ENCODE results near the gene SAP30BP. TPM values are rescaled to one million over a fixed set of nuclear protein-coding genes. Genes with fewer than 3 reads are reported as not detected.

The SAP30BP gene
- total RNA-seq, 1 donor from 2014 or later = 75.8 TPM

GRCh38 chr17:75664099-75664549 lies 3.0 kb upstream of the SAP30BP start:
- Histone ChIP-seq H3K4me3 (no peak overlapping the region), H3K9ac (no peak overlapping the region), H3K4me2 (no peak overlapping the region), H3K4me1 (peaks cover 15% of the 10 kb centered on the region), H3K36me3 (no peaks in the 10 kb centered on the region), H2AFZ (replicated peaks) (no peak overlapping the region), H3F3A (ENCODE audit: low read depth) (peaks cover 8% of the 10 kb centered on the region), H3K79me2 (ENCODE audit: low read depth) (peaks cover 40% of the 10 kb centered on the region), H4K20me1 (ENCODE audit: low read depth) (no peaks in the 10 kb centered on the region), H3K27ac (no peak overlapping the region), H3K9me3 (ENCODE audit: low read depth) (no peaks in the 10 kb centered on the region), H3K27me3 (no peaks in the 10 kb centered on the region)
- DNase-seq (ENCODE audit: low spot score) = no peak
- Mint-ChIP-seq H3K4me1 (peaks cover 19% of the 10 kb centered on the region), H3K36me3 (peaks cover 5% of the 10 kb centered on the region), H3K4me3 (no peak overlapping the region), H3K9me3 (no peaks in the 10 kb centered on the region), H3K27ac (no peak overlapping the region), H3K27me3 (ENCODE audit: insufficient read depth, low read depth) (no peaks in the 10 kb centered on the region)
- TF ChIP-seq EZH2phosphoT487 (IDR thresholded peaks at IDR 0.05) = no peak
- no peak for TF ChIP-seq CTCF (IDR thresholded peaks at IDR 0.05)
- TF ChIP-seq EZH2 (IDR thresholded peaks at IDR 0.05) = no peak

- peaks cover 58% of the 10 kb centered on the region for H3K79me2 ChIP-seq (ENCODE audit: low read depth)
- Mint-ChIP-seq H3K27me3 (ENCODE audit: insufficient read depth, low read depth) (no peaks in the 10 kb centered on the region), H3K27ac (no peak overlapping the region), H3K4me3 (no peak overlapping the region), H3K4me1 (peaks cover 19% of the 10 kb centered on the region), H3K36me3 (peaks cover 7% of the 10 kb centered on the region), H3K9me3 (no peaks in the 10 kb centered on the region)
- no peak for TF ChIP-seq EZH2 (IDR thresholded peaks at IDR 0.05)
- TF ChIP-seq CTCF (IDR thresholded peaks at IDR 0.05) = no peak
- TF ChIP-seq EZH2phosphoT487 (IDR thresholded peaks at IDR 0.05) = no peak
- DNase-seq (ENCODE audit: low spot score) = no peak
- peak overlapping the region; percentile 78 for H3K9ac ChIP-seq
- peaks cover 15% of the 10 kb centered on the region for H3K4me1 ChIP-seq
- H3F3A ChIP-seq (ENCODE audit: low read depth) = peaks cover 14% of the 10 kb centered on the region
- H3K9me3 ChIP-seq (ENCODE audit: low read depth) = no peaks in the 10 kb centered on the region
- no peak overlapping the region for H2AFZ ChIP-seq (replicated peaks)
- H3K36me3 ChIP-seq = peaks cover 6% of the 10 kb centered on the region
- H3K4me3 ChIP-seq = peak overlapping the region; percentile 98
- no peaks in the 10 kb centered on the region for H4K20me1 ChIP-seq (ENCODE audit: low read depth)
- peak overlapping the region; percentile 72 for H3K4me2 ChIP-seq
- no peak overlapping the region for H3K27ac ChIP-seq
- no peaks in the 10 kb centered on the region for H3K27me3 ChIP-seq
Observed at GRCh38 chr17:75665981-75666380, 1.2 kb upstream of the SAP30BP start.

- no peaks in the 10 kb centered on the region for H3K9me3 ChIP-seq (ENCODE audit: low read depth)
- H3K36me3 ChIP-seq = peaks cover 11% of the 10 kb centered on the region
- H3K27ac ChIP-seq = no peak overlapping the region
- peak overlapping the region; percentile 98 for H3K4me3 ChIP-seq
- H4K20me1 ChIP-seq (ENCODE audit: low read depth) = no peaks in the 10 kb centered on the region
- peaks cover 2% of the 10 kb centered on the region for H3K36me3 Mint-ChIP-seq
- H3K4me3 Mint-ChIP-seq = no peak overlapping the region
- peaks cover 14% of the 10 kb centered on the region for H3F3A ChIP-seq (ENCODE audit: low read depth)
- peak overlapping the region; percentile 96 for H3K9ac ChIP-seq
- peaks cover 19% of the 10 kb centered on the region for H3K4me1 Mint-ChIP-seq
- peaks cover 71% of the 10 kb centered on the region for H3K79me2 ChIP-seq (ENCODE audit: low read depth)
- no peaks in the 10 kb centered on the region for H3K27me3 ChIP-seq
- peaks cover 15% of the 10 kb centered on the region for H3K4me1 ChIP-seq
- H3K27me3 Mint-ChIP-seq (ENCODE audit: insufficient read depth, low read depth) = no peaks in the 10 kb centered on the region
- TF ChIP-seq CTCF (IDR thresholded peaks at IDR 0.05) (no peak), EZH2 (IDR thresholded peaks at IDR 0.05) (no peak), EZH2phosphoT487 (IDR thresholded peaks at IDR 0.05) (no peak)
- no peaks in the 10 kb centered on the region for H3K9me3 Mint-ChIP-seq
- H2AFZ ChIP-seq (replicated peaks) = no peak overlapping the region
- DNase-seq (ENCODE audit: low spot score) = no peak
- peak overlapping the region; percentile 96 for H3K4me2 ChIP-seq
- H3K27ac Mint-ChIP-seq = no peak overlapping the region
Observed at GRCh38 chr17:75667825-75668224, 687 bp downstream of the SAP30BP start.

All from neural progenitor cell (in vitro differentiated cells).